GM13976 (cell line): ENCODE measurements around the gene FBXW5.

Source experiments
- DNase-seq: peaks from one replicate; pipeline ENCODE4 v3.0.0; 2012; ENCODE audit warnings: low spot score
- CTCF ChIP-seq: IDR thresholded peaks from 2 replicates; pipeline ENCODE4 v1.5.1; 2012; ENCODE audit warnings: borderline replicate concordance, mild to moderate bottlenecking; ENCODE audit not compliant: insufficient read depth; ENCODE audit errors: extremely low read depth, missing control alignments, control extremely low read depth
- in situ Hi-C: fragments of 300-500 bp; cut with MboI; formaldehyde crosslinking; loops from one replicate; pipeline ENCODE4 v1.12.0; 2022; ENCODE audit warnings: low sequenced_read_pairs, mixed read lengths, inconsistent platforms; ENCODE audit not compliant: unreplicated experiment

The FBXW5 gene

DNA sequence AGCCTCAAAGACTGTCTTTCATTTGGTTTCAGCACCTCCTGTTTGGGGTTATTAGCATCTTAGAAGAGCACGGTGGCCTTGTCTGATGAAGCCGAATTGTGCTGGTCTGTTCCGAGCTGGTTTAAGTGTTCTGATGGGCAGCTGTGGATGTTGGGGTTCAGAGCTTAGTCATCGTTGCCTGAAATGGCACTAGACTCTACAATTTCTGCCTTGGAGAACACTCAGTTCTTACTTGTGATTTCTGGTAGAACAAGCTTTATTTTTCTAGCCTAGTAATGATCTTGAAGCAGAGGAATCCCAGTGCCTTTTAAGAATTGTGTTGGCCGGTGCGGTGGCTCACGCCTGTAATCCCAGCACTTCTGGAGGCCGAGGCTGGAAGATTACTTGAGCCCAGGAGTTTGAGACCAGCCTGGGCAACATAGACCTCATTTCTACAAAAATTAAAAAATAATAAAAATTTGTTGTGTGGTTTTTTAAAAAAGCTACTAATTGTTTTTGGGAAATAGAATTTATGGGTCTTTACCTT is 7.8 kb downstream of the FBXW5 start:
- no peak for TF ChIP-seq CTCF
- in situ Hi-C loops, result no loop called here
- DNase-seq, result no peak

DNA sequence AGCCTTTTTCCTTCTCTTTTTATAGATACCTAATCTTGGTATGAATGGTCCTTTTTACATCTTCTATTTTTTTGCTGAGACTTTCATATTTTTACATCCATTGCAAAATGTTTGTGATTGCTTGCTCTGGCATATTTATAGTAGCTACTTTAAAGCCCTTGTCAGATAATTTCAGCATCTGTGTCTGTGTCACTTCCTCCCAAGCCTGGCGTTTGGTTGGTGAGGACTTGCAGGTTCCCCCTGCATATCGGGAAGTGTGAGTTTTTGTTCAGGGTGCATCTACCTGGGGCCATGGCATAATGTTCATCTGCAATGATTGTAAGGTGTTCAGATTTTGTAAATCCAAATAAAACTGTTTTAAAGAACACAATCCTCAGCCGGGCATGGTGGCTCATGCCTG is 8.9 kb downstream of the FBXW5 start:
- DNase-seq, result no peak
- in situ Hi-C loops, result no loop called here
- no peak for TF ChIP-seq CTCF

- no peak for DNase-seq
- in situ Hi-C loops, result no loop called here
These were observed 10.3 kb downstream of the FBXW5 start for GRCh38 chr9:136934277-136934676.

DNA sequence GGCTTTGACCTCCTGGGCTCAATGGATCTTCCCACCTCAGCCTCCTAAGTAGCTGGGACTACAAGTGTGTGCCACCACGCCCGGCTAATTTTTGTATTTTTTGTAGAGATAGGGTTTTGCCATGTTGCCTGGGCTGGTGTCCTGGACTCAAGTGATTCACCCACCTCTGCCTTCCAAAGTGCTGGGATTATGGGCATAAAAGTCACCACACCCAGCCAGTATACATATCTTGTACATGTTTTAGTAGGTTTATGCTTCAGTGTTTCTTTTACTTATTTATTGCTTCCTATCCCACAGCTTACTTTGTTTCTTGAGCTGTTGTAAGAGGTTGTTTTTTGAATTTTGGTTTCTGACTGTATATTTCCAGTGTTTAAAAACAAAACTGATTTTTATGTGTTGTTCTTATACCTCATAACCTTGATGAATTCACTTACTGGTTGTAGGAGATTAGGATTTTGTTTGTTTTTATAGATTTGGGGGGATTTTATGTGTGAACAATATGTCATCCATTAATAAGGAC is 12.9 kb downstream of the FBXW5 start:
- no peak for TF ChIP-seq CTCF
- in situ Hi-C loops, result no loop called here
- DNase-seq, result no peak

More at GRCh38 chr9:136934277-136934676, 10.3 kb downstream of the FBXW5 start:
- no peak for TF ChIP-seq CTCF

GRCh38 chr9:136930014-136930413 is 14.5 kb downstream of the FBXW5 start:
- in situ Hi-C loops, result no loop called here
- DNase-seq, result no peak
- no peak for TF ChIP-seq CTCF

GRCh38 chr9:136928591-136928990 is 15.9 kb downstream of the FBXW5 start:
- TF ChIP-seq CTCF, result no peak
- no peak for DNase-seq
- in situ Hi-C loops, result no loop called here
